NCI-H226 (cell line): Measurements from ENCODE around the gene PIR.

Source experiments
- DNase-seq: peaks from one replicate; pipeline ENCODE4 v3.0.0-alpha.2; 2015

The PIR gene

GRCh38 chrX:15416133-15416993 is 76.8 kb downstream of the PIR start:
- DNase-seq: no peak

- no peak for DNase-seq
Measured at GRCh38 chrX:15413101-15413500, 80.0 kb downstream of the PIR start.

DNA sequence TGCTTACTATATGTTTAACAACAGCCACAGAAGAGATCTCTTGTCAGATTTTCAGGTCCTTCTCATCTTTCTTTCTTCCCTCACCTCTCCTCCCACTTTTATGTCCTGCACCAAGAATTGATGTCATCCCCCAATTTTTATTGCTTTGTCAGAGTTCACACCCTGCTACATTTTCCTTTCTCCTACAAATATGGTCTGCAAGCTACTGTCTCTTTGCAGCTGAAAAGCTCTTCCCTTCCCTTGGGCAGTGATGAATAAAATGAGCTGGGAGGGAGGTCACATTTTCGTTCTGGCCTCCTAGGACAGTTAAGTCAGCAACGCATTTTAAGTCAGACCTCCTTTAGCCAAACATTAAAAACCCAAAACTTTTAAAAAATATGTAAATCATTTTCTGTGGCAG is 82.2 kb downstream of the PIR start:
- DNase-seq: no peak

DNA sequence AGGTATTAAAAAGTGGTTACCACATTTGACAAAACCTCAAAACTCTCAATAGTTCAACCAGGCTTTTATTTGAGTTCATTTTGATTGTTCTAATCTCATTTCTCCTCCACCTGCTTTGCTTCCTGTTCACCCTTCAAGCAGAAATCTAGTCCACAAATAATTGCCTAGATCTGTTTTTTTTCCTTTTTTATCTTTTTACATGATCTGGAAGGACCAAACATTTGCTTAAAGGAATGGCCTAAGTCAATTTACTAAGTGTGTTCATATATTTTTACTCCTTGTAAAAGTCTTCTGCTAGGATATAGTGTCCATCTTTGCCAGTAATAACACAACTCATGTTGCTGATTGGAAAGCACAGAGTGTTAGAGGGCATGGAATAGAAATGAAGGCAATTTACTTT is 82.7 kb downstream of the PIR start:
- no peak for DNase-seq

- DNase-seq: no peak
Measured at GRCh38 chrX:15405846-15406245, 87.3 kb downstream of the PIR start.

GRCh38 chrX:15404401-15405096 is 88.6 kb downstream of the PIR start:
- DNase-seq: no peak

- DNase-seq: no peak
Measured at GRCh38 chrX:15401378-15401777, 91.8 kb downstream of the PIR start.

DNA sequence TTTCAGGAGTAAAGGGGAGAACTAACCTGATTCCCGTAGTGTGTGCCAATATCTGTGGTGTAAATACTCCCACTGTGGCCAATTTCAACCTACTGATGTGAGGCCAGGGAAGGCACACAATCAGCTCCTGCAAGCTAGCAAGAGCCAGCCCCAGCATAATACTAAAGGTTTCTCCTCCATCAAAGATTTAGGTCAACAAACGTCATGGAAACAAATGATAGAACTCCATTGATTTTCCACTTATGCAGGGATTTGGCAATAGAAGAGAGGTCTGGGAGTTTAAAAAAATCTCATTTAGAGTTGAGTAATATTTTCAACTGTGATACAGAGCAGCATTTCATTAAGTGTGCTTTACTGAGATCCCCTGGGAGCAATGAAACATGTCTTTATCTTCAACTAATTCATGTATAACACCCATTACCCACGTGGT is 93.2 kb downstream of the PIR start:
- no peak for DNase-seq

DNA sequence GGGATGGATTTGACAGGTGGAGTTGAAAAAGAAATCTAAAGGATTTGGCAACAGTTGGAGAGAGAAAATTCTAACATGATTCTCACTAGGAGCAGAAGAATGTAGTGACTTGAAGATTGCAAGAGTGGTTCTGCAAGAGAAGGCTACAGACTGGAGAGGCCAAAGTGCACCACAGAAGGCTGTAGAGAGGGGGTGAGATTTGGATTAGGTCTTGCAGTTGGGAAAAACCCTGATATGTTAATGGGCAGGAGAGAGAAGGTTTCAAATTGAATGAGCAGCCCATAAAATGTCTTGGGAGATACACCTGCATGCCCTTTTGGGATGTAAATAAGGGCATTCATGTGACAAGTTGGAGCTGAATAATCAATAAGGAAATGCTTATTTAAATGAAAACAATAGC is 94.3 kb downstream of the PIR start:
- no peak for DNase-seq

DNA sequence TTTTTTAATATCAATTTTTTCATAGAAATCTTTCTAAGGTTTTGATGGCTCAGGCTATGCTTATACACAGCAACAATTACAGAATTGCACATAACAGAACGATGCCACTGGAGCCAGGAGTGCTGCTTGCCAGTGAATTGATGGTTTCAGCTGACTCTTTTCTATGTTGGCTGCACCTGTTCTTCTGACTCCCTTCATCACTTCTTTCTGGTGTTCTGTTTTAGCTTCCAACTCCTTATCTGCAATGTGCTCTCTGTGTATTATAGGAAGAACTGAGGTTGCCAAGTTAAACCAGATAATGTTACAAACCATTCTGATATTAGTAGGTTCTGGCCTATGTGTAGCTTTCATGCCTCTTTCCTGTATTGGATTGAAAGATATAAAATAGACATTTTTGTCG is 97.3 kb downstream of the PIR start:
- DNase-seq: no peak

- no peak for DNase-seq
Measured at GRCh38 chrX:15391850-15392249, 101.3 kb downstream of the PIR start.

GRCh38 chrX:15384304-15384703 is 108.8 kb downstream of the PIR start, which contains the start of gene VEGFD:
Gene VEGFD (minus strand): TSS chrX:15384413. CDS start chrX:15383946, 467 bp downstream.
- DNase-seq: no peak

DNA sequence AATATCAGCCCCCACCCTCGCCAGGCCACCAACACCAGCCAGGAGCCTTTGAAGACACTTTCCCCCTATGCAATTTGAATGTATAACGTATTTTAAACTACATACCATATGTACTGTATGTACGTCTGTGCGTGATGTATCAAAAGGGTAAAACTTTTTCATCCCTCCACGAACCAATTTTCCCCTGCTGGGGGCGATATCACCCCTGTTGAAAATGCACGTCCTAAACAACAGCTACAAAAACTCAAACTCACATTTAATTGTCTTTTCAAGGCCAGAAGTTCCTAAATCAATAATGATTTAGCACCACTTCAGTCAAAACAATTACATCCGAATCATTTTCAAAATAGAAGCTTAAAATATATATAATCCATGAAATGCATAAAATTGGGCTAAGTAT is 110.3 kb downstream of the PIR start:
- DNase-seq: no peak

- no peak for DNase-seq
Measured at GRCh38 chrX:15376956-15377355, 116.2 kb downstream of the PIR start.

- no peak for DNase-seq
Measured at GRCh38 chrX:15373976-15374375, 119.2 kb downstream of the PIR start.

GRCh38 chrX:15366506-15367352 is 126.4 kb downstream of the PIR start:
- DNase-seq: no peak

GRCh38 chrX:15359701-15360100 is 133.4 kb downstream of the PIR start:
- no peak for DNase-seq

GRCh38 chrX:15358533-15358932 is 134.6 kb downstream of the PIR start:
- DNase-seq: no peak

- no peak for DNase-seq
Measured at GRCh38 chrX:15356444-15356843, 136.7 kb downstream of the PIR start.

GRCh38 chrX:15350329-15350996 is 142.7 kb downstream of the PIR start:
- DNase-seq: no peak

DNA sequence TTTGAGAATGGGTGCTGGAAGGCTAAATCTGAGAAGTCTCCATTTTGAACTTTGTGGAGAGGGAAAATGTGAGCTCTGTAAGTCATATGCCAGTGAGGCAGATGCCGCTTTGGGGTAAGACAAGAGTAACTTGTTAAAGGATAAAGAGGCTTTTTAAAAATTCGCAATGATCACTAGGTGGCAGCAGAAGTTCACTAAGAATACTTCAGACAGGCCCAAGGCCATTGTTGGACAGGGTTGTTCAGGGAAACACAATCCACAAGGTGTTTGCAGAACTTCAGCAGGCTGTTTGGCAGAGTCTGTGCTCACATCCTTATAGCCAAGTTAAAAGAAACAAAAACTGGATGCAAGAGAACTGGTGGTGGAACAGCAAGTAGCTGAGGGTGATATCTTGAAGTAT is 144.1 kb downstream of the PIR start:
- peak; percentile 3 for DNase-seq

DNA sequence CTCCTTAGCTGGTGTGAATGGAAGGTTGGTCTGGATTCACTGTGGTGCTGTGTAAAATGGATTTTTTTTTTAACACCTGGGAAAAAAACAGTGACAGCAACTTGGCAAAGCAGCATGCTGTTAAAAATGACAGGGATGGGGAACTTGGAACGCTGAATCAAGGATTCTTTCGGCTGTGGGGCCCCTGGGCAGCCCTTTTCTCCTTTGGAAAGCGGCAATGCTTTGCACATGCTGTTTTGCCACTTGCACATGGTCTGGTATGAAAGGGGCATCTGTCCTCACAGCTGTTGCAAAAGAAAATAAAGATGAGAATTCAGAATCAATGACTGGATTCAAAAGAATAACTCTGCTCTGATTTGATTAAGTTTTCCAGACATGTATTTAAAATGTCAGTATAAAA is 147.2 kb downstream of the PIR start:
- DNase-seq: no peak

GRCh38 chrX:15344106-15344505 is 149.0 kb downstream of the PIR start:
- DNase-seq: no peak
